ENCODE measurements around the gene TWNK.

- no peak for TF ChIP-seq CTCF (IDR thresholded peaks at IDR 0.05)
- no peak for TF ChIP-seq POLR2A (IDR thresholded peaks at IDR 0.05)
These were observed 20.5 kb upstream of the TWNK start for GRCh38 chr10:100966887-100967286.
